Measurements from ENCODE around the gene SMYD3.
A peak's percentile ranks its signal among the peaks of the same experiment; 100 is the strongest.

SMYD3 gene

DNA sequence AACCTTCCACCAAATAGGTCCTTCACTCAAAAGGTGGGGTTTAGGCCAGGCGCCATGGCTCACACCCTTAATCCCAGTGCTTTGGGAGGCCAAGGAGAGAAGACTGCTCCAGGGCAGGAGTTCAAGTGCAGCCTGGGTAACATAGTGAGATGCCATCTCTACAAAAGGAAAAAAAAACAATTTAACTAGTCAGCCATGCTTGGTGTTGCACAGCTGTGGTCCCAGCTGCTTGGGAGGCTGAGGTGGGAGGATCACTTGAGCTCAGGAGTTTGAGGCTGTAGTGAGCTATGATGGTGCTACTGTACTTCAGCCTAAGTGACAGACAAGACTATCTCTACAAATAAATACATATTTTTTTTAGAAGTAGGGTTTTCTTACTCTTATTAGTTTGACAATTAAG, 734.8 kb downstream of the SMYD3 start:
- Mint-ChIP-seq H3K27me3 (ENCODE audit: low read depth, poor library complexity) (no peaks in the 10 kb centered on the region), H3K27ac (no peak overlapping the region), H3K36me3 (ENCODE audit: low read depth) (peaks cover 21% of the 10 kb centered on the region), H3K4me3 (no peak overlapping the region), H3K9me3 (peaks cover 13% of the 10 kb centered on the region), H3K4me1 (peaks cover 30% of the 10 kb centered on the region)
- no peak for DNase-seq
- TF ChIP-seq, protein P1, sequence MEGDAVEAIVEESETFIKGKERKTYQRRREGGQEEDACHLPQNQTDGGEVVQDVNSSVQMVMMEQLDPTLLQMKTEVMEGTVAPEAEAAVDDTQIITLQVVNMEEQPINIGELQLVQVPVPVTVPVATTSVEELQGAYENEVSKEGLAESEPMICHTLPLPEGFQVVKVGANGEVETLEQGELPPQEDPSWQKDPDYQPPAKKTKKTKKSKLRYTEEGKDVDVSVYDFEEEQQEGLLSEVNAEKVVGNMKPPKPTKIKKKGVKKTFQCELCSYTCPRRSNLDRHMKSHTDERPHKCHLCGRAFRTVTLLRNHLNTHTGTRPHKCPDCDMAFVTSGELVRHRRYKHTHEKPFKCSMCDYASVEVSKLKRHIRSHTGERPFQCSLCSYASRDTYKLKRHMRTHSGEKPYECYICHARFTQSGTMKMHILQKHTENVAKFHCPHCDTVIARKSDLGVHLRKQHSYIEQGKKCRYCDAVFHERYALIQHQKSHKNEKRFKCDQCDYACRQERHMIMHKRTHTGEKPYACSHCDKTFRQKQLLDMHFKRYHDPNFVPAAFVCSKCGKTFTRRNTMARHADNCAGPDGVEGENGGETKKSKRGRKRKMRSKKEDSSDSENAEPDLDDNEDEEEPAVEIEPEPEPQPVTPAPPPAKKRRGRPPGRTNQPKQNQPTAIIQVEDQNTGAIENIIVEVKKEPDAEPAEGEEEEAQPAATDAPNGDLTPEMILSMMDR (IDR thresholded peaks at IDR 0.05), result no peak

DNA sequence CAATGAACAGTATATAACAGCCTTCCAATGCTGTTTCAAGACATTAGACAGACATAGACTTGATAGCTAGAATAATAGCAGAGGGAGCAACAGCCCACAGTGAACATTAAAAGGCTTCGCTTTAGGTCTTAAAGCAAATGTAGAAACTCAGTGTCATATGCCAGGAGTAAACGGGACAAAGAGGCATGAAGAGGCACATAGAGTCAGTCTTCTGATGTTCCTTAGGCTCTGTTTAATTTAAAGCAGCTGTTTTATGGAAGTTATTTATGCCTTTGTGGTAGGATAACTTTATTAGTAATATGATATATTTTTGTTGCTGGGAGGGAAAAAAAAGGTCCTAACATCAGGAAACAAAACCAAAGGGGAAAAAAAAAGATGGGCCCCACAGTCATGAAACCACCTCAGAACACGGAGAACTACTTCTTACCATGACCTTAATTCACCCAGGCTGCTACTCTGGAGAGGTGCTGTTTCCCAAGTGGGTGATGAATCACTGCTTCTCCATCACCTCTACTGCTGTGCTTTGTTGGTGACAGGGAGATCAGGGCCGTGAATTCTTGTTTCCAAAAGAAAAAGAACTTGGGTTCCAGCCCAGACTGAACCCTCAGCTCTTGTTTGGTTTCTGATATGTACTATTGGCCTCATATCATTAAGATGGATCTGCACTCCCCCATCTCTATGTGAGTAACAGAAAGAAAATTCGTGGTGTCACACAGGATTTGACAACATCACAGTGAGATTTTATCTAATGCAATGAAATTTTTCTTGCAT, 735.4 kb downstream of the SMYD3 start:
- Mint-ChIP-seq H3K36me3 (ENCODE audit: low read depth) (peaks cover 22% of the 10 kb centered on the region), H3K4me3 (no peak overlapping the region), H3K27me3 (ENCODE audit: low read depth, poor library complexity) (no peaks in the 10 kb centered on the region), H3K9me3 (peaks cover 13% of the 10 kb centered on the region), H3K4me1 (peaks cover 28% of the 10 kb centered on the region), H3K27ac (no peak overlapping the region)
- TF ChIP-seq, protein P1 (IDR thresholded peaks at IDR 0.05), result no peak
- no peak for DNase-seq

DNA sequence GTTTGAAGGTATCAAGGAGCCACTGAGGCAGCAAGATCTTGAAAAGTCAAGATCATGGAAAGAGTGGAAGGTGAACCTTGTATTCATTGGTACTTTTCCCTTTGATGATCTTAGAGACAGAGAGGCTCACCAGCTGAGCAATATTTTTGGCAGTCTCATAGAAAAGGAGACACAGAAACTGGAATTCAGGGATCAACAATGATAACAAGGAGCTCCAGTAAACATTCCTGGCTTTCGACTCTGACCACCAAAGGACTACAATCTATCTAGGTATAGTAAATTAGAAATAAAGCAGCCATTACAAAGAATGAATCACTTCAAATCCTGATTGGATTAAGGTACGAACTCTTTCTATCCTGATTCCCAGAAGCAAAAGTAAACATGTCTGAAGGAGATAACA, 736.9 kb downstream of the SMYD3 start:
- TF ChIP-seq, protein P1 (IDR thresholded peaks at IDR 0.05), result no peak
- Mint-ChIP-seq H3K27ac (no peak overlapping the region), H3K4me3 (no peak overlapping the region), H3K36me3 (ENCODE audit: low read depth) (peaks cover 22% of the 10 kb centered on the region), H3K27me3 (ENCODE audit: low read depth, poor library complexity) (no peaks in the 10 kb centered on the region), H3K9me3 (peaks cover 13% of the 10 kb centered on the region), H3K4me1 (peaks cover 21% of the 10 kb centered on the region)
- DNase-seq, result no peak

DNA sequence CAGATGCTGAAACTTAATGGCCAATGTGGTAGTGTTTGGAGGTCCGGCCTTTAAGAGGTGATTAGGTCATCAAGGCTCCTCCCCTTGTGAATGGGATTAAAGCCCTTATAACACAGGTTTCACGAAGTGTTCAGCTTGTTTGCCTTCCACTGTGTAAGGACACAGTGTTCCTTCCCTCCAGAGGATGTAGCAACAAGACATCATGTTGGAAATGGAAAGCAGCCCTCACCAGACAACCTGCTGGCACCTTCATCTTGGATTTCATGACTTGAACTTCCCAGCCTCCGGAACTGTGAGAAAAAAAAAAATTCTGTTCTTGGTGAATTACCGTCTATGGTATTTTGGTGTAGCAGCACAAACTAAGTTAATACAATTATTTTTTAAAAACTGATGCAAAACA, 738.5 kb downstream of the SMYD3 start:
- peaks cover 31% of the 10 kb centered on the region for H3K4me1 Mint-ChIP-seq
- H3K27me3 Mint-ChIP-seq (ENCODE audit: low read depth, poor library complexity), result peaks cover under 1% of the 10 kb centered on the region
- H3K4me3 Mint-ChIP-seq, result no peak overlapping the region
- H3K27ac Mint-ChIP-seq, result no peak overlapping the region
- H3K36me3 Mint-ChIP-seq (ENCODE audit: low read depth), result peaks cover 22% of the 10 kb centered on the region
- H3K9me3 Mint-ChIP-seq, result peaks cover 8% of the 10 kb centered on the region
- no peak for DNase-seq
- TF ChIP-seq, protein P1 (IDR thresholded peaks at IDR 0.05), result no peak

DNA sequence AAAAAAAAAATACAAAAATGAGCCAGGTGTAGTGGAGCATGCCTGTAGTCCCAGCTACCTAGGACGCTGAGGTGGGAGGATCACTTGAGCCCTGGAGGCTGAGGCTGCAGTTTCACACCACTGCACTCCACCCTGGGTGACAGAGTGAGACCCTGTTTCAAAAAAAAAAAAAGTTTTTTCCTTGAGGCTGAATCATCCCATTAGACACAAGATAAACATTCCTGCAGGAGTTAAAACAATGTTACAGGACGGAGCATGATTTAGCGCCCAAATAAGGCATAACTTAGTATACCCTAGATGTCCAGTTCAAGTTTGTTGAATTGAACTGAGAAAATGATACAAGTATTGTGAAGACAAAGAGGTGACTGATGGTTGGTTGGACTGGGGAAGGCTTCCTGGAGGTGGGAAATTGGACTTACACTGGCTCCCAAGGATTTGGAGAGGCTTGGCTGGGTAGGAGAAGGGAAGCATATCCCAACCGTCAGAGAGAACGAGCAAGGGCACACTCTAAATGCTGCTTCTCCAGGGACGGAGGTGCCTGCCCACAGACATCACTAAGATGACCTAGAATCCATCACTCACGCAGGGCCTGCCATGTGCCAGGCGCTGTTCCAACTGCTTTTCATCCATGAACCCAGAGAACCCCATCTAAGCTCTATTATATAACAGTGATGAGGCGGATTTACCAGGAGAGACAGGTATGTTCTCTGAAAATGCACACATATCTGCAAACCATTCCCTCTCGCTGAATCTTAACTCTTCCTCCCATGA, 741.7 kb downstream of the SMYD3 start:
- Mint-ChIP-seq H3K27ac (peak overlapping the region; percentile 87), H3K9me3 (peaks cover 8% of the 10 kb centered on the region), H3K4me1 (peaks cover 37% of the 10 kb centered on the region), H3K27me3 (ENCODE audit: low read depth, poor library complexity) (peaks cover 4% of the 10 kb centered on the region), H3K4me3 (no peak overlapping the region), H3K36me3 (ENCODE audit: low read depth) (peaks cover 22% of the 10 kb centered on the region)
- no peak for DNase-seq
- TF ChIP-seq, protein P1 (IDR thresholded peaks at IDR 0.05), result no peak

All from nephron progenitor cell (in vitro differentiated cells).